Esophagus (tissue), 2 donors: ENCODE data around the gene CCND1. TPM values are rescaled to one million over a fixed set of nuclear protein-coding genes. Genes with fewer than 3 reads are reported as not detected.

Experiments
- H3K27ac ChIP-seq, 2 donors: one replicate each; pipeline ENCODE4 v1.5.1; 2013; ENCODE audit warnings: low read depth in 2 of 2, mild to moderate bottlenecking in 2 of 2, inconsistent platforms in 1 of 2, low read length in 1 of 2, moderate library complexity in 1 of 2
- H3K27me3 ChIP-seq, 2 donors: one replicate each; pipeline ENCODE4 v1.6.1; 2013; ENCODE audit warnings: low read length in 2 of 2, control low read depth in 1 of 2, mild to moderate bottlenecking in 1 of 2; ENCODE audit not compliant: insufficient read depth in 2 of 2, control insufficient read depth in 1 of 2
- H3K36me3 ChIP-seq, 2 donors: one replicate each; pipeline ENCODE4 v1.6.1; 2013; ENCODE audit warnings: low read length in 1 of 2; ENCODE audit not compliant: control insufficient read depth in 2 of 2, insufficient read depth in 2 of 2
- H3K4me1 ChIP-seq, 2 donors: one replicate each; pipeline ENCODE4 v1.6.1; 2013; ENCODE audit warnings: low read length in 1 of 2; ENCODE audit not compliant: control insufficient read depth in 2 of 2, insufficient read depth in 2 of 2
- H3K4me3 ChIP-seq, 2 donors: one replicate each; pipeline ENCODE4 v1.5.1; 2013; ENCODE audit warnings: low read length in 2 of 2, mild to moderate bottlenecking in 2 of 2, low read depth in 1 of 2, moderate library complexity in 1 of 2
- H3K9me3 ChIP-seq, 2 donors: one replicate each; pipeline ENCODE4 v1.6.1; 2013; ENCODE audit warnings: mild to moderate bottlenecking in 2 of 2, low read depth in 1 of 2, low read length in 1 of 2, moderate library complexity in 1 of 2; ENCODE audit not compliant: control insufficient read depth in 2 of 2, insufficient read depth in 1 of 2
- WGBS, 2 donors: extraction: QIAGEN DNeasy Blood & Tissue Kit; methylation state at CpG; one replicate each; pipeline ENCODE4 v1.1.7; 2013; 5-methylcytosine and 5-hydroxymethylcytosine counted together
- polyA plus RNA-seq, 2 donors: library from polyadenylated mRNA; stranded (reverse); fragments of 200-250 nt; gene quantifications; one replicate each; pipeline ENCODE4 v1.2.3, GENCODE V29; 2013
- donor health status: healthy with polysubstance abuse.
- donor health status: Bipolar disorder and iron deficiency.

The CCND1 gene
- polyA plus RNA-seq, result 10 to 100 TPM; 45.1 to 48.5 TPM

- WGBS, 2 donors, result 0 to 1% methylated on average over 43 to 49 of the region's 49 CpGs
- H3K27ac ChIP-seq, result peak within 1 kb of the TSS; percentile 83 to 84
- no peaks in the 10 kb centered on the region for H3K27me3 ChIP-seq
- H3K4me1 ChIP-seq, result peaks cover 11 to 32% of the 10 kb centered on the region in 2 donors
- peak within 1 kb of the TSS; percentile 85 to 88 for H3K4me3 ChIP-seq
- H3K36me3 ChIP-seq, result peaks cover 0 to 16% of the 10 kb centered on the region in 2 donors
- H3K9me3 ChIP-seq, result no peaks in the 10 kb centered on the region
Observed at GRCh38 chr11:69640995-69641581, at the start of gene CCND1. Gene CCND1 (plus strand): TSS chr11:69641156. CDS start chr11:69641314, 158 bp downstream.

GRCh38 chr11:69592986-69593650 is 47.8 kb upstream of the CCND1 start:
- H3K4me3 ChIP-seq, result no peak overlapping the region
- H3K27ac ChIP-seq, result no peak overlapping the region
- 90 to 92% methylated on average over 30 to 31 of the region's 31 CpGs for WGBS, 2 donors
- peaks cover 0 to 2% of the 10 kb centered on the region in 2 donors for H3K36me3 ChIP-seq
- no peaks in the 10 kb centered on the region for H3K27me3 ChIP-seq
- peaks cover 0 to 1% of the 10 kb centered on the region in 2 donors for H3K4me1 ChIP-seq
- H3K9me3 ChIP-seq, result no peaks in the 10 kb centered on the region

- H3K36me3 ChIP-seq, result peaks cover 0 to 2% of the 10 kb centered on the region in 2 donors
- WGBS, 2 donors, result 81 to 89% methylated on average over 6 of the region's 6 CpGs
- H3K27ac ChIP-seq, result no peak overlapping the region
- no peaks in the 10 kb centered on the region for H3K27me3 ChIP-seq
- H3K9me3 ChIP-seq, result no peaks in the 10 kb centered on the region
- peaks cover 0 to 3% of the 10 kb centered on the region in 2 donors for H3K4me1 ChIP-seq
- no peak overlapping the region for H3K4me3 ChIP-seq
Observed at GRCh38 chr11:69593851-69594250, 47.1 kb upstream of the CCND1 start.

GRCh38 chr11:69594481-69594880 is 46.5 kb upstream of the CCND1 start:
- Histone ChIP-seq H3K36me3 (peaks cover 0 to 2% of the 10 kb centered on the region in 2 donors), H3K27ac (no peak overlapping the region), H3K4me1 (peaks cover 0 to 3% of the 10 kb centered on the region in 2 donors), H3K9me3 (no peaks in the 10 kb centered on the region), H3K4me3 (no peak overlapping the region), H3K27me3 (no peaks in the 10 kb centered on the region)
- WGBS, 2 donors, result 84 to 86% methylated on average over 11 of the region's 11 CpGs

- no peaks in the 10 kb centered on the region for H3K27me3 ChIP-seq
- no peak overlapping the region for H3K27ac ChIP-seq
- WGBS, 2 donors, result 69 to 83% methylated on average over 18 of the region's 18 CpGs
- no peak overlapping the region for H3K4me3 ChIP-seq
- H3K4me1 ChIP-seq, result peaks cover 0 to 3% of the 10 kb centered on the region in 2 donors
- H3K36me3 ChIP-seq, result peaks cover 0 to 2% of the 10 kb centered on the region in 2 donors
- no peaks in the 10 kb centered on the region for H3K9me3 ChIP-seq
Observed at GRCh38 chr11:69595805-69596665, 44.9 kb upstream of the CCND1 start.

- peaks cover 0 to 3% of the 10 kb centered on the region in 2 donors for H3K9me3 ChIP-seq
- peaks cover 0 to 2% of the 10 kb centered on the region in 2 donors for H3K36me3 ChIP-seq
- H3K4me3 ChIP-seq, result no peak overlapping the region
- H3K4me1 ChIP-seq, result peaks cover 0 to 3% of the 10 kb centered on the region in 2 donors
- no peaks in the 10 kb centered on the region for H3K27me3 ChIP-seq
- no peak overlapping the region for H3K27ac ChIP-seq
- WGBS, 2 donors, result 63 to 74% methylated on average over 5 of the region's 5 CpGs
Observed at GRCh38 chr11:69598147-69598546, 42.8 kb upstream of the CCND1 start.

GRCh38 chr11:69599502-69599901 is 41.5 kb upstream of the CCND1 start:
- no peaks in the 10 kb centered on the region for H3K27me3 ChIP-seq
- H3K36me3 ChIP-seq, result peaks cover 0 to 2% of the 10 kb centered on the region in 2 donors
- H3K9me3 ChIP-seq, result peaks cover 0 to 3% of the 10 kb centered on the region in 2 donors
- H3K4me1 ChIP-seq, result peaks cover 0 to 3% of the 10 kb centered on the region in 2 donors
- H3K27ac ChIP-seq, result no peak overlapping the region
- WGBS, 2 donors, result 70 to 72% methylated on average over 11 of the region's 11 CpGs
- H3K4me3 ChIP-seq, result no peak overlapping the region

- 87 to 90% methylated on average over 6 of the region's 6 CpGs for WGBS, 2 donors
- H3K36me3 ChIP-seq, result peaks cover 0 to 2% of the 10 kb centered on the region in 2 donors
- peaks cover 0 to 3% of the 10 kb centered on the region in 2 donors for H3K4me1 ChIP-seq
- no peak overlapping the region for H3K4me3 ChIP-seq
- no peaks in the 10 kb centered on the region for H3K27me3 ChIP-seq
- H3K9me3 ChIP-seq, result peaks cover 0 to 3% of the 10 kb centered on the region in 2 donors
- no peak overlapping the region for H3K27ac ChIP-seq
Observed at GRCh38 chr11:69600001-69600400, 41.0 kb upstream of the CCND1 start.
